Measurements from ENCODE around the gene SLC39A11. TPM values are rescaled to one million over a fixed set of nuclear protein-coding genes. Genes with fewer than 3 reads are reported as not detected.

The SLC39A11 gene
- total and polyA plus RNA-seq, 2 experiments from 2014 or later = 11.7 to 16.4 TPM

GRCh38 chr17:72599891-72600290 is 492.6 kb downstream of the SLC39A11 start:
- Histone ChIP-seq H3K9ac (no peak overlapping the region), H3K4me3 (no peak overlapping the region), H3K27me3 (replicated peaks; ENCODE audit: insufficient read depth) (no peaks in the 10 kb centered on the region), H3K4me1 (ENCODE audit: insufficient read depth) (peaks cover 40% of the 10 kb centered on the region), H3K9me3 (ENCODE audit: low read depth) (no peaks in the 10 kb centered on the region), H3K27ac (no peak overlapping the region), H3K79me2 (ENCODE audit: insufficient read depth) (no peaks in the 10 kb centered on the region), H3K4me2 (ENCODE audit: unreplicated experiment) (no peak overlapping the region), H4K20me1 (ENCODE audit: insufficient read depth) (no peaks in the 10 kb centered on the region), H3K9me2 (ENCODE audit: insufficient read depth) (no peaks in the 10 kb centered on the region), H3F3A (ENCODE audit: insufficient read depth) (peaks cover 31% of the 10 kb centered on the region), H3K36me3 (ENCODE audit: low read depth) (no peaks in the 10 kb centered on the region), H2AFZ (no peak overlapping the region)
- TF ChIP-seq EZH2phosphoT487 (IDR thresholded peaks at IDR 0.05; ENCODE audit: insufficient read depth, low read depth) = no peak
- no peak for TF ChIP-seq EZH2 (IDR thresholded peaks at IDR 0.05; ENCODE audit: insufficient read depth, poor library complexity, severe bottlenecking)
- 59 to 72% methylated on average over 4 of the region's 4 CpGs for WGBS, 2 experiments (ENCODE audit: low coverage in 1 of 2, low lambda C conversion rate in 2 of 2, missing lambda C conversion rate in 2 of 2)
- no peak for DNase-seq
- in situ Hi-C loops (cut with MboI) = loop anchor here (25.0 kb wide), 1 partner anchor 762 kb away; no protein-coding TSS in a partner anchor

- H2AFZ ChIP-seq = no peak overlapping the region
- H3K4me1 ChIP-seq (ENCODE audit: insufficient read depth) = peaks cover 37% of the 10 kb centered on the region
- H3K4me3 ChIP-seq = no peak overlapping the region
- peaks cover 26% of the 10 kb centered on the region for H3F3A ChIP-seq (ENCODE audit: insufficient read depth)
- H3K36me3 ChIP-seq (ENCODE audit: low read depth) = no peaks in the 10 kb centered on the region
- no peaks in the 10 kb centered on the region for H3K9me3 ChIP-seq (ENCODE audit: low read depth)
- no peak overlapping the region for H3K27ac ChIP-seq
- TF ChIP-seq EZH2 (IDR thresholded peaks at IDR 0.05; ENCODE audit: insufficient read depth, poor library complexity, severe bottlenecking) = no peak
- no peak for TF ChIP-seq EZH2phosphoT487 (IDR thresholded peaks at IDR 0.05; ENCODE audit: insufficient read depth, low read depth)
- DNase-seq = peak; percentile 34
- H3K9ac ChIP-seq = no peak overlapping the region
- H4K20me1 ChIP-seq (ENCODE audit: insufficient read depth) = no peaks in the 10 kb centered on the region
- in situ Hi-C loops (cut with MboI) = loop anchor here (25.0 kb wide), 1 partner anchor 764 kb away; no protein-coding TSS in a partner anchor
- H3K9me2 ChIP-seq (ENCODE audit: insufficient read depth) = no peaks in the 10 kb centered on the region
- no peaks in the 10 kb centered on the region for H3K27me3 ChIP-seq (replicated peaks; ENCODE audit: insufficient read depth)
- no peak overlapping the region for H3K4me2 ChIP-seq (ENCODE audit: unreplicated experiment)
- no peaks in the 10 kb centered on the region for H3K79me2 ChIP-seq (ENCODE audit: insufficient read depth)
- 17 to 21% methylated on average over 6 of the region's 6 CpGs for WGBS, 2 experiments (ENCODE audit: low coverage in 1 of 2, low lambda C conversion rate in 2 of 2, missing lambda C conversion rate in 2 of 2)
Observed at GRCh38 chr17:72598695-72599094, 493.8 kb downstream of the SLC39A11 start.

- Histone ChIP-seq H3K36me3 (ENCODE audit: low read depth) (no peaks in the 10 kb centered on the region), H3K27me3 (replicated peaks; ENCODE audit: insufficient read depth) (no peaks in the 10 kb centered on the region), H3K9ac (no peak overlapping the region), H4K20me1 (ENCODE audit: insufficient read depth) (no peaks in the 10 kb centered on the region), H3F3A (ENCODE audit: insufficient read depth) (peaks cover 18% of the 10 kb centered on the region), H3K9me2 (ENCODE audit: insufficient read depth) (no peaks in the 10 kb centered on the region), H3K79me2 (ENCODE audit: insufficient read depth) (no peaks in the 10 kb centered on the region), H3K4me1 (ENCODE audit: insufficient read depth) (peaks cover 25% of the 10 kb centered on the region), H3K4me3 (no peak overlapping the region), H3K27ac (no peak overlapping the region), H3K4me2 (ENCODE audit: unreplicated experiment) (no peak overlapping the region), H2AFZ (no peak overlapping the region), H3K9me3 (ENCODE audit: low read depth) (no peaks in the 10 kb centered on the region)
- 54 to 56% methylated on average over 9 of the region's 9 CpGs for WGBS, 2 experiments (ENCODE audit: low coverage in 1 of 2, low lambda C conversion rate in 2 of 2, missing lambda C conversion rate in 2 of 2)
- in situ Hi-C loops (cut with MboI) = loop anchor here (25.0 kb wide), 1 partner anchor 765 kb away; no protein-coding TSS in a partner anchor
- TF ChIP-seq EZH2 (IDR thresholded peaks at IDR 0.05; ENCODE audit: insufficient read depth, poor library complexity, severe bottlenecking) (no peak), EZH2phosphoT487 (IDR thresholded peaks at IDR 0.05; ENCODE audit: insufficient read depth, low read depth) (no peak)
- DNase-seq = no peak
Observed at GRCh38 chr17:72597354-72598087, 495.0 kb downstream of the SLC39A11 start.

Small RNA genes lying within 50 kb of the gene (small RNA-seq; reads per million reads assigned to genes)
- gene RF00422 (ENCODE audit: low read depth, low replicate concordance) = not detected

Other genes with a start within 250 kb of the SLC39A11 start
- gene SSTR2, start 72.3 kb upstream of the SLC39A11 start, total RNA-seq (2014; rRNA removed; shearing (Covaris generic)) = not detected in 2 replicates
- 0.06 TPM in 2 replicates for gene SSTR2, start 72.3 kb upstream of the SLC39A11 start, polyA plus RNA-seq (2016; fragmentation: Nextera tagmentation; extraction: Ambion mirVana)
- gene COG1, start 100.4 kb upstream of the SLC39A11 start, total RNA-seq (2014; rRNA removed; shearing (Covaris generic)) = 20.2 and 20.4 TPM in 2 replicates
- 31.8 and 34.1 TPM in 2 replicates for gene COG1, start 100.4 kb upstream of the SLC39A11 start, polyA plus RNA-seq (2016; fragmentation: Nextera tagmentation; extraction: Ambion mirVana)
- not detected in 2 replicates for gene CPSF4L, start 169.2 kb upstream of the SLC39A11 start, total RNA-seq (2014; rRNA removed; shearing (Covaris generic))
- gene CPSF4L, start 169.2 kb upstream of the SLC39A11 start, polyA plus RNA-seq (2016; fragmentation: Nextera tagmentation; extraction: Ambion mirVana) = not detected in 2 replicates
- gene CDC42EP4, start 219.3 kb upstream of the SLC39A11 start, total RNA-seq (2014; rRNA removed; shearing (Covaris generic)) = 30.6 and 34.6 TPM in 2 replicates
- 31.2 and 35.4 TPM in 2 replicates for gene CDC42EP4, start 219.3 kb upstream of the SLC39A11 start, polyA plus RNA-seq (2016; fragmentation: Nextera tagmentation; extraction: Ambion mirVana)

All from GM23248 (cell line).